Kidney (tissue), 14 donors: ENCODE results near the gene U2AF1L4. TPM values are rescaled to one million over a fixed set of nuclear protein-coding genes. Genes with fewer than 3 reads are reported as not detected.

ENCODE experiments used
- DNase-seq, 5 donors: peaks; one replicate each; pipeline ENCODE4 v3.0.0-alpha.2; 2013 to 2020
- FAIRE-seq: peaks from 2 replicates; lab custom pipeline; 2012; peaks lifted over from hg19 to GRCh38; lab: Jason Lieb, UNC
- H3K27ac ChIP-seq, 2 donors: one replicate each; pipeline ENCODE4 v1.7.0; 2013; ENCODE audit warnings: low read depth in 2 of 2, low read length in 2 of 2, inconsistent platforms in 1 of 2
- H3K27me3 ChIP-seq: one replicate; pipeline ENCODE4 v1.7.1; 2013; ENCODE audit warnings: low read length, inconsistent platforms; ENCODE audit not compliant: control insufficient read depth, insufficient read depth
- H3K36me3 ChIP-seq, 3 donors: one replicate each; pipeline versions ENCODE4 v1.7.0 to v1.7.1; 2013; ENCODE audit warnings: low read length in 3 of 3, control low read depth in 1 of 3, inconsistent platforms in 1 of 3; ENCODE audit not compliant: insufficient read depth in 3 of 3, control insufficient read depth in 2 of 3
- H3K4me1 ChIP-seq, 3 donors: one replicate each; pipeline versions ENCODE4 v1.7.0 to v1.7.1; 2013; ENCODE audit warnings: low read length in 3 of 3, inconsistent platforms in 1 of 3, low read depth in 1 of 3; ENCODE audit not compliant: control insufficient read depth in 2 of 3, insufficient read depth in 2 of 3
- H3K4me3 ChIP-seq, 3 donors: one replicate each; pipeline versions ENCODE4 v1.7.0 to v1.8.1; 2013; ENCODE audit warnings: low read length in 3 of 3, control low read depth in 1 of 3, inconsistent platforms in 1 of 3
- H3K9ac ChIP-seq, 3 donors: one replicate each; pipeline versions ENCODE4 v1.7.0 to v1.7.1; 2013; ENCODE audit warnings: low read length in 3 of 3, control low read depth in 1 of 3, inconsistent platforms in 1 of 3
- H3K9me3 ChIP-seq, 3 donors: one replicate each; pipeline versions ENCODE4 v1.7.0 to v1.7.1; 2013; ENCODE audit warnings: low read length in 3 of 3, control low read depth in 1 of 3, inconsistent platforms in 1 of 3; ENCODE audit not compliant: control insufficient read depth in 2 of 3, insufficient read depth in 1 of 3
- CTCF ChIP-seq: IDR thresholded peaks from 3 replicates; pipeline ENCODE4 v1.5.1; 2012; ENCODE audit warnings: mild to moderate bottlenecking, moderate library complexity, borderline replicate concordance; ENCODE audit not compliant: insufficient read depth; ENCODE audit errors: extremely low read depth
- intact Hi-C: fragments of 100-400 bp; cut with DNase I; formaldehyde crosslinking; loops from one replicate; pipeline ENCODE4 v1.11.1; 2022
- polyA plus RNA-seq: library from polyadenylated mRNA; stranded (reverse); fragments of 350-450 nt; fragmentation: Illumina TruSeq; extraction: RNeasy Lipid Tissue Mini Kit (QIAGEN cat#74804); gene quantifications from one replicate; pipeline ENCODE4 v1.2.3, GENCODE V29; 2014; ENCODE audit warnings: low read depth, low replicate concordance; ENCODE audit not compliant: insufficient read depth
- total RNA-seq: library from RNA; stranded (reverse); fragmentation: NEBNext Ultra II Directional; extraction: Animal tissue kit (Norgen Biotek cat#: 25700); gene quantifications from one replicate; pipeline ENCODE4 v1.2.1, GENCODE V29; 2021
- donor health status: control.
- donor health status: control.
- donor health status: control.
- donor health status: control.
- donor health status: control.
- donor health status: DM: yes; HTN: yes; CAD: no.
- donor health status: Normal renal cell carcinoma (clear cell type).

U2AF1L4 gene
- total and polyA plus RNA-seq, 2 donors from 2014 or later, result 27.4 to 47.7 TPM

DNA sequence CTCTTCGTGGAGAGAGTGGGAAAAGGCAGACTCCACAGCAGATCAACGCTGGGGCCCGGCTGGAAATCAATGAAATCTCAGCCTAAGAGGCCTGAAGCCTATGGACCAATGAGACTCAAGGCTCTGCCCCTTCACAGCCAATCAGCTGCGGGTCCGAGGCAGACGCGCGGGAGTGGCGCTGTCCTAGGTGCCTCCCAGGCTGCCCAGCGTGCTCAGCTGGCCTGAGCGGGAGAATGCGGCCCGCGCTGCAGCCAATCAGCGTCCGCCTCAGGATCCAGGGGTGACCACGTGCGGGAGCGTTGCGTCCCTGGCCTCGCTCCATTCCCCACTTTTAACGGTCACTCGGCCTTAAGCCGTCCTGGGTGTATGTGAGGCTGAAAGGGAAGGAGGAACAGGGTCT, 41.0 kb downstream of the U2AF1L4 start, which contains the start of gene ZBTB32:
Gene ZBTB32, plus strand, starts transcription at position 341 of the 400 bp plus-strand sequence. CDS start 10,069 bp downstream, outside the sequence.
- H3K27ac ChIP-seq, result no peak within 1 kb of the TSS
- no peaks in the 10 kb centered on the region for H3K36me3 ChIP-seq
- no peak for TF ChIP-seq CTCF
- H3K9ac ChIP-seq, result no peak within 1 kb of the TSS
- no peak within 1 kb of the TSS for H3K4me3 ChIP-seq
- H3K9me3 ChIP-seq, result no peaks in the 10 kb centered on the region
- intact Hi-C loops, result no loop called here
- H3K27me3 ChIP-seq, result no peaks in the 10 kb centered on the region
- DNase-seq, result peak; percentile 69 to 76 (median 70)
- FAIRE-seq, result no peak
- peaks cover 0 to 8% (median 0%) of the 10 kb centered on the region in 3 donors for H3K4me1 ChIP-seq

DNA sequence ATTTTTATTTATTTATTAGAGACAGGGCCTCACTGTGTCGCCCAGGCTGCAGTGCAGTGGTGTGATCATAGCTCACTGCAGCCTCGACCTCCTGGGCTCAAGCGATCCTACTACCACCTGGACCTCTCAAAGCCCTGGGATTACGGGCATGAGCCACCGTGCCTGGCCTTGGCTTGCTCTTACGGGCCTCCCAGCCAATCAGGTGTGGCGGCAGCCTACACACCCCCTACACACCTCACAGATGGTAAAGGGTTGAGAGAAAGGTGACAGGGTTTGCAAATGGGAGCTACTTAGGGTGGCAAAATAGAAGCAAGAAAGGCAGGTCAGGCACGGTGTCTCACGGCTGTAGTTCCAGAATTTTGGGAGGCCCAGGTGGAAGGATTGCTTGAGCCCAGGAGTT, 41.9 kb downstream of the U2AF1L4 start:
- Histone ChIP-seq H3K27ac (no peak overlapping the region), H3K27me3 (no peaks in the 10 kb centered on the region), H3K36me3 (no peaks in the 10 kb centered on the region), H3K9ac (no peak overlapping the region), H3K9me3 (no peaks in the 10 kb centered on the region), H3K4me1 (peaks cover 0 to 8% (median 0%) of the 10 kb centered on the region in 3 donors), H3K4me3 (no peak overlapping the region)
- TF ChIP-seq CTCF, result no peak
- FAIRE-seq (no peak), DNase-seq (no peak)
- intact Hi-C loops, result no loop called here

- peak; percentile 91 for FAIRE-seq
Observed at GRCh38 chr19:35702223-35703012, 42.8 kb downstream of the U2AF1L4 start.

More at GRCh38 chr19:35702223-35703012, 42.8 kb downstream of the U2AF1L4 start:
- peak; percentile 95 to 98 (median 97) for DNase-seq
- intact Hi-C loops, result no loop called here
- Histone ChIP-seq H3K4me3 (peak overlapping the region; percentile 55 to 81 (median 65)), H3K4me1 (peaks cover 0 to 8% (median 0%) of the 10 kb centered on the region in 3 donors), H3K36me3 (no peaks in the 10 kb centered on the region), H3K27me3 (no peaks in the 10 kb centered on the region), H3K9me3 (no peaks in the 10 kb centered on the region), H3K9ac (peak overlapping the region; percentile 55 to 77 (median 61)), H3K27ac (no peak overlapping the region)
- TF ChIP-seq CTCF, result no peak
